ENCODE data around the gene NRROS. TPM values are rescaled to one million over a fixed set of nuclear protein-coding genes. Genes with fewer than 3 reads are reported as not detected.

NRROS gene
- total and polyA plus RNA-seq, 5 donors from 2014 or later, result 2.5 to 18.3 (median 4.3) TPM

GRCh38 chr3:196660381-196661166 lies 21.1 kb downstream of the NRROS start:
- Histone ChIP-seq H3K4me3 (ENCODE audit: low read depth, low read length) (no peak overlapping the region), H3K4me1 (ENCODE audit: control insufficient read depth, insufficient read depth, low read length, poor library complexity, severe bottlenecking) (no peaks in the 10 kb centered on the region), H3K9me3 (ENCODE audit: control insufficient read depth in 2 of 2, low read length in 2 of 2) (no peaks in the 10 kb centered on the region), H3K27me3 (ENCODE audit: control insufficient read depth, insufficient read depth, low read length) (no peaks in the 10 kb centered on the region), H3K27ac (ENCODE audit: insufficient read depth, low read length, poor library complexity, severe bottlenecking) (no peak overlapping the region), H3K36me3 (ENCODE audit: control insufficient read depth, insufficient read depth, low read length) (peaks cover 48% of the 10 kb centered on the region)
- peaks cover 19% of the 10 kb centered on the region for H3K36me3 Mint-ChIP-seq
- no peak overlapping the region for H3K4me3 Mint-ChIP-seq
- peaks cover 0 to 5% (median 0%) of the 10 kb centered on the region in 4 donors for H3K4me1 Mint-ChIP-seq
- no peak for DNase-seq
- no peak for ATAC-seq (ENCODE audit: low read depth in 2 of 2)
- H3K27ac Mint-ChIP-seq, result no peak overlapping the region
- no peaks in the 10 kb centered on the region for H3K27me3 Mint-ChIP-seq
- H3K9me3 Mint-ChIP-seq, result no peaks in the 10 kb centered on the region

DNA sequence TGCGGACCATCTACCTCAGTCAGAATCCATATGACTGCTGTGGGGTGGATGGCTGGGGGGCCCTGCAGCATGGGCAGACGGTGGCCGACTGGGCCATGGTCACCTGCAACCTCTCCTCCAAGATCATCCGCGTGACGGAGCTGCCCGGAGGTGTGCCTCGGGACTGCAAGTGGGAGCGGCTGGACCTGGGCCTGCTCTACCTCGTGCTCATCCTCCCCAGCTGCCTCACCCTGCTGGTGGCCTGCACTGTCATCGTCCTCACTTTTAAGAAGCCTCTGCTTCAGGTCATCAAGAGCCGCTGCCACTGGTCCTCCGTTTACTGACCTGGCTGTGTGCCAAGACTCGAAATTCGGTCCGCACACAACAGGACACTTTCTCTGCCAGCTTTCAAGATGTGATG lies 21.9 kb downstream of the NRROS start:
- Mint-ChIP-seq H3K4me1 (peaks cover 0 to 5% (median 0%) of the 10 kb centered on the region in 4 donors), H3K27ac (no peak overlapping the region), H3K9me3 (no peaks in the 10 kb centered on the region), H3K27me3 (no peaks in the 10 kb centered on the region), H3K4me3 (no peak overlapping the region), H3K36me3 (peaks cover 20% of the 10 kb centered on the region)
- Histone ChIP-seq H3K4me3 (ENCODE audit: low read depth, low read length) (no peak overlapping the region), H3K36me3 (ENCODE audit: control insufficient read depth, insufficient read depth, low read length) (peaks cover 40% of the 10 kb centered on the region), H3K27ac (ENCODE audit: insufficient read depth, low read length, poor library complexity, severe bottlenecking) (no peak overlapping the region), H3K9me3 (ENCODE audit: control insufficient read depth in 2 of 2, low read length in 2 of 2) (no peaks in the 10 kb centered on the region), H3K4me1 (ENCODE audit: control insufficient read depth, insufficient read depth, low read length, poor library complexity, severe bottlenecking) (no peaks in the 10 kb centered on the region), H3K27me3 (ENCODE audit: control insufficient read depth, insufficient read depth, low read length) (no peaks in the 10 kb centered on the region)
- DNase-seq (no peak), ATAC-seq (ENCODE audit: low read depth in 2 of 2) (no peak)

- Histone ChIP-seq H3K27me3 (ENCODE audit: control insufficient read depth, insufficient read depth, low read length) (no peaks in the 10 kb centered on the region), H3K9me3 (ENCODE audit: control insufficient read depth in 2 of 2, low read length in 2 of 2) (no peaks in the 10 kb centered on the region), H3K4me3 (ENCODE audit: low read depth, low read length) (no peak overlapping the region), H3K27ac (ENCODE audit: insufficient read depth, low read length, poor library complexity, severe bottlenecking) (no peak overlapping the region), H3K36me3 (ENCODE audit: control insufficient read depth, insufficient read depth, low read length) (peaks cover 33% of the 10 kb centered on the region), H3K4me1 (ENCODE audit: control insufficient read depth, insufficient read depth, low read length, poor library complexity, severe bottlenecking) (no peaks in the 10 kb centered on the region)
- DNase-seq (no peak), ATAC-seq (ENCODE audit: low read depth in 2 of 2) (no peak)
- Mint-ChIP-seq H3K9me3 (no peaks in the 10 kb centered on the region), H3K27me3 (no peaks in the 10 kb centered on the region), H3K4me3 (no peak overlapping the region), H3K27ac (no peak overlapping the region), H3K4me1 (peaks cover 0 to 5% (median 0%) of the 10 kb centered on the region in 4 donors), H3K36me3 (peaks cover 18% of the 10 kb centered on the region)
Observed at GRCh38 chr3:196662033-196662432, 22.5 kb downstream of the NRROS start.

GRCh38 chr3:196662711-196663571 lies 23.4 kb downstream of the NRROS start:
- ATAC-seq (ENCODE audit: low read depth in 2 of 2) (no peak), DNase-seq (no peak)
- Mint-ChIP-seq H3K4me1 (peaks cover 0 to 3% (median under 1%) of the 10 kb centered on the region in 4 donors), H3K27me3 (no peaks in the 10 kb centered on the region), H3K4me3 (no peak overlapping the region), H3K36me3 (peaks cover 13% of the 10 kb centered on the region), H3K9me3 (no peaks in the 10 kb centered on the region), H3K27ac (no peak overlapping the region)
- Histone ChIP-seq H3K4me1 (ENCODE audit: control insufficient read depth, insufficient read depth, low read length, poor library complexity, severe bottlenecking) (no peaks in the 10 kb centered on the region), H3K4me3 (ENCODE audit: low read depth, low read length) (no peak overlapping the region), H3K27me3 (ENCODE audit: control insufficient read depth, insufficient read depth, low read length) (no peaks in the 10 kb centered on the region), H3K9me3 (ENCODE audit: control insufficient read depth in 2 of 2, low read length in 2 of 2) (no peaks in the 10 kb centered on the region), H3K36me3 (ENCODE audit: control insufficient read depth, insufficient read depth, low read length) (peaks cover 25% of the 10 kb centered on the region), H3K27ac (ENCODE audit: insufficient read depth, low read length, poor library complexity, severe bottlenecking) (no peak overlapping the region)

GRCh38 chr3:196666001-196666867 lies 26.7 kb downstream of the NRROS start:
- Histone ChIP-seq H3K27ac (ENCODE audit: insufficient read depth, low read length, poor library complexity, severe bottlenecking) (no peak overlapping the region), H3K36me3 (ENCODE audit: control insufficient read depth, insufficient read depth, low read length) (peaks cover 2% of the 10 kb centered on the region), H3K4me1 (ENCODE audit: control insufficient read depth, insufficient read depth, low read length, poor library complexity, severe bottlenecking) (no peaks in the 10 kb centered on the region), H3K4me3 (ENCODE audit: low read depth, low read length) (no peak overlapping the region), H3K27me3 (ENCODE audit: control insufficient read depth, insufficient read depth, low read length) (no peaks in the 10 kb centered on the region), H3K9me3 (ENCODE audit: control insufficient read depth in 2 of 2, low read length in 2 of 2) (no peaks in the 10 kb centered on the region)
- DNase-seq, result no peak
- no peaks in the 10 kb centered on the region for H3K27me3 Mint-ChIP-seq
- peak overlapping the region in 2 of 3 donors; percentile 65 to 91 for H3K27ac Mint-ChIP-seq
- no peak for ATAC-seq (ENCODE audit: low read depth in 2 of 2)
- H3K9me3 Mint-ChIP-seq, result no peaks in the 10 kb centered on the region
- no peak overlapping the region for H3K4me3 Mint-ChIP-seq
- peaks cover 6% of the 10 kb centered on the region for H3K36me3 Mint-ChIP-seq
- H3K4me1 Mint-ChIP-seq, result peaks cover 0 to 10% (median 5%) of the 10 kb centered on the region in 4 donors

GRCh38 chr3:196667056-196667825 lies 27.7 kb downstream of the NRROS start:
- H3K27ac ChIP-seq (ENCODE audit: insufficient read depth, low read length, poor library complexity, severe bottlenecking), result no peak overlapping the region
- no peaks in the 10 kb centered on the region for H3K36me3 ChIP-seq (ENCODE audit: control insufficient read depth, insufficient read depth, low read length)
- H3K4me3 ChIP-seq (ENCODE audit: low read depth, low read length), result no peak overlapping the region
- no peaks in the 10 kb centered on the region for H3K9me3 Mint-ChIP-seq
- H3K27ac Mint-ChIP-seq, result no peak overlapping the region
- ATAC-seq (ENCODE audit: low read depth in 2 of 2) (no peak), DNase-seq (no peak)
- peaks cover 5 to 15% (median 9%) of the 10 kb centered on the region in 4 donors for H3K4me1 Mint-ChIP-seq
- no peaks in the 10 kb centered on the region for H3K9me3 ChIP-seq (ENCODE audit: control insufficient read depth in 2 of 2, low read length in 2 of 2)
- H3K27me3 ChIP-seq (ENCODE audit: control insufficient read depth, insufficient read depth, low read length), result no peaks in the 10 kb centered on the region
- no peaks in the 10 kb centered on the region for H3K27me3 Mint-ChIP-seq
- H3K4me1 ChIP-seq (ENCODE audit: control insufficient read depth, insufficient read depth, low read length, poor library complexity, severe bottlenecking), result no peaks in the 10 kb centered on the region
- H3K4me3 Mint-ChIP-seq, result no peak overlapping the region
- H3K36me3 Mint-ChIP-seq, result peaks cover 6% of the 10 kb centered on the region

GRCh38 chr3:196670339-196670738 lies 30.8 kb downstream of the NRROS start:
- no peak overlapping the region for H3K27ac ChIP-seq (ENCODE audit: insufficient read depth, low read length, poor library complexity, severe bottlenecking)
- H3K27me3 Mint-ChIP-seq, result no peaks in the 10 kb centered on the region
- no peaks in the 10 kb centered on the region for H3K9me3 ChIP-seq (ENCODE audit: control insufficient read depth in 2 of 2, low read length in 2 of 2)
- peak in 1 of 3 donors; percentile 26 for DNase-seq
- no peak for ATAC-seq (ENCODE audit: low read depth in 2 of 2)
- no peak overlapping the region for H3K4me3 ChIP-seq (ENCODE audit: low read depth, low read length)
- peaks cover 6% of the 10 kb centered on the region for H3K36me3 Mint-ChIP-seq
- H3K4me1 Mint-ChIP-seq, result peaks cover 5 to 20% (median 9%) of the 10 kb centered on the region in 4 donors
- peak overlapping the region; percentile 5 to 71 (median 28) for H3K27ac Mint-ChIP-seq
- H3K4me1 ChIP-seq (ENCODE audit: control insufficient read depth, insufficient read depth, low read length, poor library complexity, severe bottlenecking), result no peaks in the 10 kb centered on the region
- H3K9me3 Mint-ChIP-seq, result no peaks in the 10 kb centered on the region
- no peaks in the 10 kb centered on the region for H3K27me3 ChIP-seq (ENCODE audit: control insufficient read depth, insufficient read depth, low read length)
- no peaks in the 10 kb centered on the region for H3K36me3 ChIP-seq (ENCODE audit: control insufficient read depth, insufficient read depth, low read length)
- peak overlapping the region in 2 of 4 donors; percentile 34 to 77 for H3K4me3 Mint-ChIP-seq

Measured in CD4-positive, CD25-positive, alpha-beta regulatory T cell (primary cell).